Measurements from ENCODE around the gene RPP21. TPM values are rescaled to one million over a fixed set of nuclear protein-coding genes. Genes with fewer than 3 reads are reported as not detected.

RPP21 gene
- total RNA-seq, 1 donor from 2014 or later = 30.6 TPM

GRCh38 chr6:30386166-30386565 lies 41.2 kb downstream of the RPP21 start:
- Histone ChIP-seq H3K27me3 (ENCODE audit: low read depth) (peaks cover 32% of the 10 kb centered on the region), H3K36me3 (no peaks in the 10 kb centered on the region), H3K27ac (no peak overlapping the region), H3K4me1 (no peaks in the 10 kb centered on the region), H3K4me3 (no peak overlapping the region), H3K9me3 (no peaks in the 10 kb centered on the region)
- ATAC-seq (no peak), DNase-seq (no peak)
- intact Hi-C loops (cut with DNase I) = no loop called here
- TF ChIP-seq CTCF (IDR thresholded peaks at IDR 0.05) = no peak

GRCh38 chr6:30391240-30391639 lies 46.3 kb downstream of the RPP21 start:
- ATAC-seq (no peak), DNase-seq (no peak)
- H3K27ac ChIP-seq = no peak overlapping the region
- H3K36me3 ChIP-seq = no peaks in the 10 kb centered on the region
- H3K4me3 ChIP-seq = no peak overlapping the region
- H3K27me3 ChIP-seq (ENCODE audit: low read depth) = peaks cover 21% of the 10 kb centered on the region
- intact Hi-C loops (cut with DNase I) = no loop called here
- no peak for TF ChIP-seq CTCF (IDR thresholded peaks at IDR 0.05)
- no peaks in the 10 kb centered on the region for H3K4me1 ChIP-seq
- no peaks in the 10 kb centered on the region for H3K9me3 ChIP-seq

GRCh38 chr6:30394139-30394538 lies 49.2 kb downstream of the RPP21 start:
- Histone ChIP-seq H3K36me3 (no peaks in the 10 kb centered on the region), H3K27ac (no peak overlapping the region), H3K4me3 (no peak overlapping the region), H3K4me1 (no peaks in the 10 kb centered on the region), H3K27me3 (ENCODE audit: low read depth) (peaks cover 34% of the 10 kb centered on the region), H3K9me3 (no peaks in the 10 kb centered on the region)
- TF ChIP-seq CTCF (IDR thresholded peaks at IDR 0.05) = no peak
- DNase-seq (no peak), ATAC-seq (no peak)
- intact Hi-C loops (cut with DNase I) = no loop called here

Other genes starting within 250 kb of the RPP21 start
- 0.62 TPM for gene TRIM31, start 232.1 kb upstream of the RPP21 start, total RNA-seq
- gene TRIM40, start 209.0 kb upstream of the RPP21 start, total RNA-seq = not detected
- gene TRIM10, start 183.9 kb upstream of the RPP21 start, total RNA-seq = not detected
- gene TRIM15, start 181.6 kb upstream of the RPP21 start, total RNA-seq = not detected
- gene TRIM26, start 131.8 kb upstream of the RPP21 start, total RNA-seq = 46.0 TPM
- gene TRIM39, start 18.2 kb upstream of the RPP21 start, total RNA-seq = 13.3 TPM
- gene HLA-E, start 144.4 kb downstream of the RPP21 start, total RNA-seq = 1,079 TPM
- 54.9 TPM for gene GNL1, start 211.3 kb downstream of the RPP21 start, total RNA-seq
- gene PRR3, start 212.1 kb downstream of the RPP21 start, total RNA-seq = 7.5 TPM
- gene ABCF1, start 226.3 kb downstream of the RPP21 start, total RNA-seq = 40.0 TPM

Measured in lower lobe of right lung (tissue), 2 donors.